Cardiac muscle cell (in vitro differentiated cells and primary cell): ENCODE data around the gene CAPN9. TPM values are rescaled to one million over a fixed set of nuclear protein-coding genes. Genes with fewer than 3 reads are reported as not detected.

Source experiments
- DNase-seq, 2 donors: peaks; one replicate each; pipeline versions ENCODE4 v3.0.0 to v3.0.0-alpha.2; 2010 to 2017; ENCODE audit warnings: low read depth in 1 of 2, low spot score in 1 of 2
- H3K27ac ChIP-seq: fragments of 200-600 bp; sonication (generic); 2 replicates; pipeline ENCODE4 v1.5.1; 2016
- H3K27me3 ChIP-seq: fragments of 200-600 bp; sonication (generic); 2 replicates; pipeline ENCODE4 v1.6.0; 2016; ENCODE audit warnings: control low read depth
- H3K36me3 ChIP-seq: fragments of 200-600 bp; sonication (generic); 2 replicates; pipeline ENCODE4 v1.5.1; 2016; ENCODE audit warnings: control low read depth
- H3K4me1 ChIP-seq: fragments of 200-600 bp; sonication (generic); 2 replicates; pipeline ENCODE4 v1.8.1; 2017; ENCODE audit warnings: low read depth, mild to moderate bottlenecking, mixed run types
- H3K4me3 ChIP-seq: fragments of 200-600 bp; sonication (generic); 2 replicates; pipeline ENCODE4 v1.5.1; 2016; ENCODE audit warnings: mild to moderate bottlenecking
- H3K9me3 ChIP-seq: fragments of 200-600 bp; sonication (generic); 2 replicates; pipeline ENCODE4 v1.5.1; 2017; ENCODE audit warnings: low read depth, mild to moderate bottlenecking, control low read depth
- CTCF ChIP-seq: IDR thresholded peaks from 2 replicates; pipeline ENCODE4 v1.5.1; 2012; ENCODE audit warnings: low read depth, mild to moderate bottlenecking, low read length
- polyA plus RNA-seq: library from polyadenylated mRNA; unstranded; fragments of >200 nt; fragmentation: Nextera tagmentation; extraction: Ambion mirVana; gene quantifications from 2 replicates; pipeline ENCODE4 v1.2.1, GENCODE V29; 2016
- total RNA-seq: library from RNA; depleted of rRNA; stranded (reverse); fragments of >200 nt; gene quantifications from 2 replicates; pipeline ENCODE4 v1.2.3, GENCODE V29; 2016

The CAPN9 gene
- total and polyA plus RNA-seq, 2 experiments from 2014 or later: 0.12 to 0.87 TPM

DNA sequence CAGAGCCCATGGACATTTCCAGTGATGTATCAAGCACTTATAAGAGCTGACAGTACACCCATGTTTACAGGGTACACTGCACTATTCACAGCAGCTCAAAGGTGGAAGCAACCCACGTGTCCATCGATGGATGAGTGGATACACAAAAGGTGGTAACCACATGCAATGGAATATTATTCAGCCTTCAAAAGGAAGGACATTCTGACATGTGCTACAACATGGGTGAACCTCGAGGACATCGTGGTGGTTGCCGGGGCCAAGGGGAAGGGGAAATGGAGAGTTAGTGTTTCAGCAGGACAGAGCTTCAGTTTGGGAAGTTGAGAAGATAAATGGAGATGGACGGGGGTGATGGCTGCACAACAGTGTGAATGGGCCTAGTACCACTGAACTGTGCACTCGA, 42.4 kb upstream of the CAPN9 start:
- no peak for DNase-seq
- no peak for TF ChIP-seq CTCF
- Histone ChIP-seq H3K4me1 (no peaks in the 10 kb centered on the region), H3K36me3 (no peaks in the 10 kb centered on the region), H3K27me3 (no peaks in the 10 kb centered on the region), H3K9me3 (no peaks in the 10 kb centered on the region), H3K27ac (no peak overlapping the region), H3K4me3 (no peak overlapping the region)

- Histone ChIP-seq H3K27ac (no peak overlapping the region), H3K4me3 (no peak overlapping the region), H3K9me3 (no peaks in the 10 kb centered on the region), H3K27me3 (no peaks in the 10 kb centered on the region), H3K36me3 (no peaks in the 10 kb centered on the region), H3K4me1 (no peaks in the 10 kb centered on the region)
- no peak for TF ChIP-seq CTCF
- DNase-seq: no peak
Measured at GRCh38 chr1:230705289-230706019, 41.7 kb upstream of the CAPN9 start.

DNA sequence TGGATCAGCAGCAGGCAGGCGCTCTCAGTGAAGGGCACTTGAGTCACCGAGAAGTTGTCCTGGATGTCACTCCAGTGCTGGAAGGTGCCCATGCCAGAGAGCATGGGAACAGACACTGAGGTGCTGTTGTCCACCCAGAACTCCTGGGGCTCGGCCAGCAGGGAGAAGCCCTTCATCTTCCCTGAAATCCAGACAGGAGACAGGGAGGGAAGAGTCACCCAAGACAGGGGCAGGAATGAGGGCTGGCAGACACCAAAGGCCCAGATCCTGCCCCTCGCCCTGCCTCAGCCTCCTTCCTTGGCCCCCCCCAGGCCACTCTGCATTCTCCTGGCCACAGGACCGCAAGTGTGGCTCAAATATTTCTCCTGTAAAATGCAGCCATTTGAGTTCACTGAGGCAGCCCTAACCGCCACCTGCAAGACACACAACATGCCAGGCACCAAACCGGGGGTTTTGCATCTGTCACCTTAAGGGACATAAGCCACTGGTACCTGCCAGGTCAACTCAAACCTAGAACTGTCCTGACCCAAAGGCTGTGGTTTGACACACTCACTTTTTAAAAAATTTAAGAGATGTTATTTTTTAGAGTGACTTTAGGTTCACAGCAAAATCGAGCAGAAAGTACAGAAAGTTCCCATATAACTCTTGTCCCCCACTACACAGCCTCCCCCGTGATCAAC, 41.0 kb upstream of the CAPN9 start:
- H3K4me1 ChIP-seq: no peaks in the 10 kb centered on the region
- DNase-seq: no peak
- no peaks in the 10 kb centered on the region for H3K9me3 ChIP-seq
- H3K36me3 ChIP-seq: no peaks in the 10 kb centered on the region
- no peak overlapping the region for H3K27ac ChIP-seq
- no peak for TF ChIP-seq CTCF
- no peaks in the 10 kb centered on the region for H3K27me3 ChIP-seq
- H3K4me3 ChIP-seq: no peak overlapping the region

DNA sequence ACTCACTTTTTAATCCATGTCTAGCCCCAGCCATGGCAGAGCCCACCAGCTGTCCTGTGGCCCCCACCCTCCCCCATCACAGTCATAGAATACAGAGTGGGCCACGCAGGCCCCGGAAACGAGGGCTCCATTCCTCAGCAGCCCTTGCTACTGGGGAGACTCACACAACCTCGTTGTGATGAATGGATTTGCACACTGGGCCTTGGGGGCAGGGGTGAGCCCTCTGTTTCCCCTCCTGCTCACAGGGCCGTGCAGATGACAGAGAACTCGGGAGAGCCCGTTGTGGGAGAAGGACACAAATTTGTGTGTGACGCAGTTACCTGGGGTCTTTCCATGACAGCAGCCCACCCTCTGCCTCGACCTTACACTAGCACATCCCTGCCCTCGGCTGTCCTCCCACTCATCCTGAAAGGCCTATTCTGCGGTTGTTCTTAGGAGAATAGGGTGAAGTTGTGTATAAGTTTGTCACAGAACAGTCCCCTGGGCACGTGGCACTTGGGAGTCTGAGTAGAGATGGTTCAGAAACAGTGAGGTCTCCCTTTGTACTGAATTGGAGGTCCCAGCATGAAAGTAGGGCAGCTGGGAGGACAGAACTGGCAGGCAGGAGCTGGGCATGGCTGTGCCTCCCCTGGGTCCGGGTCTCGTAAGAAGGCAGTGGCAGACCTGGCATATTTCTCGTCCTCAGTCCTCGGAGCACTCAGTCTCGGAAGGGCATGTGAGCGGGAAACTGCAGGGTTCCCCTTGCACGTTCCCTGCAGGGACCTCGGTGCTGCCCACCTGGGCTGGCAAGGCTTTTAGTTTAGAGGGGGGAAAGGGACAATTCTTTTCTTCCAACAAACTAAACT, 40.1 kb upstream of the CAPN9 start:
- H3K9me3 ChIP-seq: no peaks in the 10 kb centered on the region
- H3K4me3 ChIP-seq: no peak overlapping the region
- no peaks in the 10 kb centered on the region for H3K27me3 ChIP-seq
- no peak overlapping the region for H3K27ac ChIP-seq
- no peak for TF ChIP-seq CTCF
- H3K36me3 ChIP-seq: no peaks in the 10 kb centered on the region
- no peak for DNase-seq
- H3K4me1 ChIP-seq: no peaks in the 10 kb centered on the region

- H3K36me3 ChIP-seq: no peaks in the 10 kb centered on the region
- no peak for TF ChIP-seq CTCF
- H3K4me1 ChIP-seq: no peaks in the 10 kb centered on the region
- no peak overlapping the region for H3K27ac ChIP-seq
- no peaks in the 10 kb centered on the region for H3K9me3 ChIP-seq
- DNase-seq: no peak
- no peaks in the 10 kb centered on the region for H3K27me3 ChIP-seq
- no peak overlapping the region for H3K4me3 ChIP-seq
Measured at GRCh38 chr1:230707732-230708630, 39.2 kb upstream of the CAPN9 start.
